GM12873 (cell line): ENCODE data around the gene PIH1D1.

ENCODE experiments used
- CTCF ChIP-seq: IDR thresholded peaks from 2 replicates; pipeline ENCODE4 v1.5.1; 2012; ENCODE audit warnings: low read depth, mild to moderate bottlenecking, moderate library complexity, low read length, control low read depth; ENCODE audit not compliant: insufficient read depth; ENCODE audit errors: missing control alignments

Gene PIH1D1

DNA sequence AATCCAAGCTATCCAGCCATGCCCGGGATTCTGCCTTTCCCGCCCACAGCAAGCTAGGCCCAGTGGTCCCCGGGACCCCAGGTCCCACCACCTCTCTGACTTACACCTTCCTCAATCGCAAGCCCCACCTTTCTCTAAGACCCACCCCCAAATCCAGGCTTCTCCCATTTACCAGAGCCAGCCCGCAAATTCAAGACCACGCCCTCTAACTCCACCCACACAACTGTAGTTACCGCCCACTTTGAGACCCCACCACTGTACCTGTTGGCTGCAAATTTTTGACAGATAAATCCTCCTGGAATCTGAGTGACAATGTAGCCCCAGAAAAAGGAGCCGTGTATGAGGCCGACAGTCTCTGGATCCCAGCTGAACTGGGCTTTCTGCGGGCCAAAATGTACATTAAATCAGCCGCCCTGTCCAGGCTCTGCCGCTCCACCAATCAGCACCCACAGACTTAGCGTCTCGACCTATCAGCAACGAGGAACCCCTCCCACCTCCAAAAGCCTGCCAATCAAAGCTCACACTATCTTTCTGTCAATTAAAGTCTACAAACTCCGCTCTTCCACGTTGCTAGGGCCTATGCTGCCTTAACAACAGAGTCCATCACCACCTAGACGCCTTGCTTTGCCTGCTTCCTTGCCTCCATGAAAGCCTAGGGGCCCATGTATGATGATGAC is 16.6 kb downstream of the PIH1D1 start:
- no peak for TF ChIP-seq CTCF

GRCh38 chr19:49433240-49433901 is 18.2 kb downstream of the PIH1D1 start:
- TF ChIP-seq CTCF = no peak

DNA sequence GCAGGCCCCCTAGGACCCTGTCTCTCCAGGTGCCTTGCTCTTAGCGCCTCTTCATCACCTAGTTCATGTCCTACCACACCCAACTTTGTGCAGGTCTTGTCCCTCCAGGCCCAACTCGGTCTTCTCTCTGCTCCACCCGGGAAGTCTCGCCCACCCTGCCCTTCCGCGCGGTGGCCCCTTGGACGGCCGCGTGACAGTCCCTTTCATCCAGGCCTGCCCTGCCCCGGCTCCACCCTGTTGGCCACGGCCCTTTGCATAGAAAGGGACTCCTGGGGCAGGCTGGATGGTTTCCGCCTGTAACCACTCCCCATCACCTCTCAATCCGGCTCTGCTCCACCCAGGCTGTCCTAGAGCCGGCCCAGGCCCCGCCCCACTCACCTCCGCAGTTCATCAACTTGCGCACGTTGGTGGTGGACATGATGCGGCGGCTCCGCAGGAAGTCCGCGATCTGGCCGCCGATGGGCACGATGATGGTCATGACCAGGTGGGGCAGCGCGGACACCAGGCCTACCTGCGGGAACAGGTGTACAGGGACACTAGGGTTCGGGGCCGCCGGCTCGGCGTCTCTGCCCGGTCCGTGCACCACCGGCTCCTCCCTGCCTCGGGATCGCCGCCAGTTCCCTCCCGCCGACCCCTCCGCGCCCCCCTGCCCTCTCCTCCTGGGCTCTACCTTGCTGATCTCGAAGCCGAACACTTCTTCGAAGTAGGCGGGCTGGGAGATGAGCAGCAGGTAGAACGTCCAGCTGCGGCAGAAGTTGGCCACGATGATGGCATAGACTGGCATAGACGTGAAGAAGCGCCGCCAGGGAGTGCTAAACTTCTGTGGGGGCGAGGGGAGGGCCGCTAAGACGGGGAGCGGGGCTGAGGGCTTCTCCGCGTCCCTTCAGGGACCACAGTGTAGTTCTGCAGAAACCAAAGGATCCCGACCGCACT is 19.2 kb downstream of the PIH1D1 start:
- TF ChIP-seq CTCF = no peak

- TF ChIP-seq CTCF = no peak
Measured at GRCh38 chr19:49431330-49431749, 20.3 kb downstream of the PIH1D1 start.

GRCh38 chr19:49430678-49431329 is 20.8 kb downstream of the PIH1D1 start:
- TF ChIP-seq CTCF = peak; percentile 61

GRCh38 chr19:49430172-49430677 is 21.4 kb downstream of the PIH1D1 start:
- no peak for TF ChIP-seq CTCF
